Skeletal muscle tissue (tissue), 5 donors: ENCODE measurements around the gene TMEM134. TPM values are rescaled to one million over a fixed set of nuclear protein-coding genes. Genes with fewer than 3 reads are reported as not detected.
A peak's percentile ranks its signal among the peaks of the same experiment; 100 is the strongest.

ENCODE experiments used
- H3K27ac ChIP-seq: one replicate; pipeline ENCODE4 v1.7.0; 2013; ENCODE audit warnings: mild to moderate bottlenecking, low read depth, low read length, inconsistent platforms
- H3K27me3 ChIP-seq, 3 donors: one replicate each; pipeline ENCODE4 v1.7.0; 2013; ENCODE audit warnings: low read length in 3 of 3; ENCODE audit not compliant: control insufficient read depth in 3 of 3, insufficient read depth in 3 of 3
- H3K36me3 ChIP-seq, 3 donors: one replicate each; pipeline ENCODE4 v1.7.0; 2013; ENCODE audit warnings: low read length in 3 of 3; ENCODE audit not compliant: control insufficient read depth in 3 of 3, insufficient read depth in 3 of 3
- H3K4me1 ChIP-seq, 3 donors: one replicate each; pipeline ENCODE4 v1.7.0; 2013; ENCODE audit warnings: low read length in 3 of 3, mild to moderate bottlenecking in 3 of 3; ENCODE audit not compliant: control insufficient read depth in 3 of 3, insufficient read depth in 3 of 3
- H3K4me3 ChIP-seq, 3 donors: one replicate each; pipeline ENCODE4 v1.7.0; 2013; ENCODE audit warnings: low read length in 3 of 3
- H3K9ac ChIP-seq, 3 donors: one replicate each; pipeline ENCODE4 v1.7.0; 2013; ENCODE audit warnings: low read length in 3 of 3, mild to moderate bottlenecking in 3 of 3, moderate library complexity in 2 of 3, low read depth in 1 of 3
- H3K9me3 ChIP-seq, 3 donors: one replicate each; pipeline ENCODE4 v1.7.0; 2013; ENCODE audit warnings: low read length in 3 of 3; ENCODE audit not compliant: control insufficient read depth in 3 of 3
- small RNA-seq: library from RNA; depleted of rRNA; stranded (forward); fragments of <200 nt; gene quantifications from one replicate; pipeline ENCODE3, GENCODE V24; 2014
- total RNA-seq: library from RNA; depleted of rRNA; stranded (reverse); fragments of >200 nt; gene quantifications from one replicate; pipeline ENCODE4 v1.2.3, GENCODE V29; 2014
- donor health status: Osteomylitis.

TMEM134 gene
- total RNA-seq, 1 donor from 2014 or later: 17.2 TPM

- Histone ChIP-seq H3K27ac (peak overlapping the region; percentile 91), H3K4me3 (peak overlapping the region; percentile 71 to 77 (median 73)), H3K36me3 (no peaks in the 10 kb centered on the region), H3K9me3 (no peaks in the 10 kb centered on the region), H3K9ac (peak overlapping the region; percentile 67 to 94 (median 82)), H3K27me3 (peaks cover 4 to 16% (median 11%) of the 10 kb centered on the region in 3 donors), H3K4me1 (peaks cover 52 to 54% (median 54%) of the 10 kb centered on the region in 3 donors)
Measured at GRCh38 chr11:67416416-67417335, 52.4 kb downstream of the TMEM134 start.

- H3K27me3 ChIP-seq: peaks cover 10 to 26% (median 20%) of the 10 kb centered on the region in 3 donors
- peaks cover 52 to 54% (median 52%) of the 10 kb centered on the region in 3 donors for H3K4me1 ChIP-seq
- H3K9ac ChIP-seq: peak within 1 kb of the TSS; percentile 67 to 94 (median 82)
- H3K4me3 ChIP-seq: peak within 1 kb of the TSS; percentile 71 to 77 (median 73)
- peak within 1 kb of the TSS; percentile 91 for H3K27ac ChIP-seq
- no peaks in the 10 kb centered on the region for H3K9me3 ChIP-seq
- no peaks in the 10 kb centered on the region for H3K36me3 ChIP-seq
Measured at GRCh38 chr11:67415501-67416304, 53.3 kb downstream of the TMEM134 start, which contains the start of gene CARNS1. Gene CARNS1, plus strand, starts transcription at chr11:67415678. Its CDS starts 522 bp downstream, at chr11:67416200.

GRCh38 chr11:67413266-67413849, 55.7 kb downstream of the TMEM134 start:
- H3K27me3 ChIP-seq: peaks cover 33 to 44% (median 43%) of the 10 kb centered on the region in 3 donors
- no peaks in the 10 kb centered on the region for H3K36me3 ChIP-seq
- H3K4me1 ChIP-seq: peaks cover 32 to 48% (median 39%) of the 10 kb centered on the region in 3 donors
- no peak overlapping the region for H3K4me3 ChIP-seq
- H3K9me3 ChIP-seq: no peaks in the 10 kb centered on the region
- no peak overlapping the region for H3K27ac ChIP-seq
- peak overlapping the region in 1 of 3 donors; percentile 3 for H3K9ac ChIP-seq

GRCh38 chr11:67412495-67413179, 56.4 kb downstream of the TMEM134 start:
- Histone ChIP-seq H3K9me3 (no peaks in the 10 kb centered on the region), H3K27me3 (peaks cover 39 to 50% (median 44%) of the 10 kb centered on the region in 3 donors), H3K27ac (no peak overlapping the region), H3K4me1 (peaks cover 26 to 41% (median 32%) of the 10 kb centered on the region in 3 donors), H3K4me3 (no peak overlapping the region), H3K36me3 (no peaks in the 10 kb centered on the region), H3K9ac (no peak overlapping the region)

- Histone ChIP-seq H3K36me3 (no peaks in the 10 kb centered on the region), H3K9me3 (no peaks in the 10 kb centered on the region), H3K27me3 (peaks cover 42 to 58% (median 44%) of the 10 kb centered on the region in 3 donors), H3K9ac (no peak overlapping the region), H3K4me3 (no peak overlapping the region), H3K4me1 (peaks cover 20 to 32% (median 28%) of the 10 kb centered on the region in 3 donors), H3K27ac (no peak overlapping the region)
Measured at GRCh38 chr11:67411785-67412152, 57.3 kb downstream of the TMEM134 start.

Small RNA genes lying within 50 kb of the gene (small RNA-seq; reads per million reads assigned to genes)
- gene MIR6752: not detected

Other genes with a start within 250 kb of the TMEM134 start
- 27.7 TPM for gene GRK2, start 202.8 kb downstream of the TMEM134 start, total RNA-seq
- gene ANKRD13D, start 179.9 kb downstream of the TMEM134 start, total RNA-seq: 12.5 TPM
- 6.8 TPM for gene SSH3, start 165.7 kb downstream of the TMEM134 start, total RNA-seq
- 14.6 TPM for gene POLD4, start 115.7 kb downstream of the TMEM134 start, total RNA-seq
- gene CLCF1, start 95.7 kb downstream of the TMEM134 start, total RNA-seq: 1.0 TPM
- 2.6 TPM for gene RAD9A, start 77.3 kb downstream of the TMEM134 start, total RNA-seq
- 163 TPM for gene PPP1CA, start 67.4 kb downstream of the TMEM134 start, total RNA-seq
- 1.0 TPM for gene TBC1D10C, start 65.2 kb downstream of the TMEM134 start, total RNA-seq
- 17.2 TPM for gene CARNS1, start 53.6 kb downstream of the TMEM134 start, total RNA-seq
- gene RPS6KB2, start 40.8 kb downstream of the TMEM134 start, total RNA-seq: 23.5 TPM
- gene PTPRCAP, start 31.6 kb downstream of the TMEM134 start, total RNA-seq: not detected
- gene CORO1B, start 25.8 kb downstream of the TMEM134 start, total RNA-seq: 34.4 TPM
- not detected for gene GPR152, start 16.5 kb downstream of the TMEM134 start, total RNA-seq
- 0.52 TPM for gene CABP4, start 13.9 kb downstream of the TMEM134 start, total RNA-seq
- 84.5 TPM for gene AIP, start 13.8 kb upstream of the TMEM134 start, total RNA-seq
- gene PITPNM1, start 36.1 kb upstream of the TMEM134 start, total RNA-seq: 5.7 TPM
- gene CDK2AP2, start 38.9 kb upstream of the TMEM134 start, total RNA-seq: 2.6 TPM
- gene CABP2, start 54.2 kb upstream of the TMEM134 start, total RNA-seq: not detected
- gene GSTP1, start 114.6 kb upstream of the TMEM134 start, total RNA-seq: 293 TPM
- gene NDUFV1, start 137.7 kb upstream of the TMEM134 start, total RNA-seq: 178 TPM
- gene NUDT8, start 160.7 kb upstream of the TMEM134 start, total RNA-seq: 5.2 TPM
- not detected for gene TBX10, start 170.5 kb upstream of the TMEM134 start, total RNA-seq
- gene ACY3, start 181.5 kb upstream of the TMEM134 start, total RNA-seq: not detected
- not detected for gene ALDH3B2, start 205.4 kb upstream of the TMEM134 start, total RNA-seq